ENCODE measurements around the gene MRPL21.

GRCh38 chr11:68881320-68881719 lies 22.3 kb downstream of the MRPL21 start:
- TF ChIP-seq EZH2phosphoT487 (IDR thresholded peaks at IDR 0.05; ENCODE audit: insufficient read depth, low read depth) (no peak), EZH2 (IDR thresholded peaks at IDR 0.05; ENCODE audit: insufficient read depth, poor library complexity, severe bottlenecking) (no peak)

All from GM23248 (cell line).